GM19043 (cell line): ENCODE results near the gene PTBP2.

ENCODE experiments used
- ATAC-seq: cut with Tn5 transposase; IDR thresholded peaks from one replicate; pipeline ENCODE4 v1.9.1; 2021; ENCODE audit warnings: low read depth; ENCODE audit not compliant: unreplicated experiment

PTBP2 gene

DNA sequence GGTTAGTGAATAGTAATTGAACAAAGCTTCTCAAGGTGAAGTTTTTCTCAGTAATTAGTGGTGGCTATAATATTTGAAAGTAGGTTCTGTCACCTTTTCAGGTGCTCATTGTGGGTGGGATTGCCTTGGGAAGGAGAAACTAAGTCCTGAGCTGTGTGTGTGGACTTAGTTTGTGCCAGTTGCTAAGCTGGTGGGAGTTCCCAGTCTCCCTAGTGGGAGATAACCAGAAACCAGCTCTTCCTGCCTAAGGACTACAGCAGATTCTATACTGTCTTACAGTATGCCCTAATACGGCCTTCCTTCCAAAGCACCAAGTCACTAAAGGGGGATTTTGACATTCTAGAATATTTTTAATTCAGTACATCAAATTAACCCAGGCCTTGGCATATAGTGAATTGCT is 94.3 kb downstream of the PTBP2 start:
- no peak for ATAC-seq

DNA sequence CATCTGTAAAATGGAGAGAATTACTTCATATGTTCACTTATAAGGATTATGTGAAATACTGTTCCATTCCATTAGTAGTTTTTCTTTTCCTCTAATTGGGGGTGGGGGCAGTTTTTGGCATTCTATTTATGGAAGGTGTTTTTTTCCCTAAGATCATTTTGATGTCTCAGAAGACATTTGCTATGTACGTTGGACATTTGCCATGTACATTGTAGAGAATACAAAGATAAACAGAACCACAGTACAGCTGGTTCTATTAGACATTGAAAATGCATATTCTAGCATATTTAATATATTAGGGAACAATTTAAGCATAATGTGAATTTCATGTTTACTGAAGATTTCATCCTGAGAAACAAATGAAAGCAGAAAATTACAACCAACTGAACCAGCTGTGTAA is 98.5 kb downstream of the PTBP2 start:
- ATAC-seq, result no peak

DNA sequence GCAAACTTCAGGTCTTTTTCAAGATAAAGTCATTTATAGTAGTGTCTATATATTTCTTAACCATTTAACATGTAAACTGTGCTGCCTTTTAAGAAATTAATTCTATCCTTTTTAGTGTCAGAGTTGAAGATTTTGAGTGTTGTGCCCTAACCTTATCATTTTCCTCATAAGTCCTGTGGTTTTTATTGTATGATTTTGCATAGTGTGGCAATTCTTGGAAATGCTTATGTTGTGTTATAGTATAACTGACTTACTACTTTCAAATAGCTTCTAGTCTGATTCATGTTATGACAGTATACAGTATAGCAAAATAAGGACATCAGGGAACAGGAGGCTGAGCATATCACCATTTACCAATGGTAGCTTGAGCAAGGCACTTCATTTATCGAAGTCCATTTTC is 99.1 kb downstream of the PTBP2 start:
- ATAC-seq, result no peak

DNA sequence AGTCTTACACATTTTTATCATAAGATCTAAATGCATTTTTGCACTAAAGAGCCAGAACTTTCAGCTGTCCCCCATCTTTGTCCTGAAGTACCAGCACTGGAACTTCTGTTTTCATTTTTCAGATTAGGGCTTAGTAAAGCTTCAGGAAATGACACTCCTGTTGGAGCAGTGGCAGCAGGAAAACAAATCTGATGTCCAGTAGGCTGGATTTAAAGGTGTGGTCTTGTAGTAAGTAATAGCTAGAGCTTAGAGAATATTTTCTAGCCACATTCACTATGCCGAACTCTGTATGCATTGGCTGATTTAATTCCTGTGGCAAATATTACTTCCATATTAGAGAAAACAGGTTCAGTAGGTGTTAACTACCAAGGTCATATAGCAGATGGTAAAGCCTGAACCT is 103.6 kb downstream of the PTBP2 start:
- no peak for ATAC-seq

DNA sequence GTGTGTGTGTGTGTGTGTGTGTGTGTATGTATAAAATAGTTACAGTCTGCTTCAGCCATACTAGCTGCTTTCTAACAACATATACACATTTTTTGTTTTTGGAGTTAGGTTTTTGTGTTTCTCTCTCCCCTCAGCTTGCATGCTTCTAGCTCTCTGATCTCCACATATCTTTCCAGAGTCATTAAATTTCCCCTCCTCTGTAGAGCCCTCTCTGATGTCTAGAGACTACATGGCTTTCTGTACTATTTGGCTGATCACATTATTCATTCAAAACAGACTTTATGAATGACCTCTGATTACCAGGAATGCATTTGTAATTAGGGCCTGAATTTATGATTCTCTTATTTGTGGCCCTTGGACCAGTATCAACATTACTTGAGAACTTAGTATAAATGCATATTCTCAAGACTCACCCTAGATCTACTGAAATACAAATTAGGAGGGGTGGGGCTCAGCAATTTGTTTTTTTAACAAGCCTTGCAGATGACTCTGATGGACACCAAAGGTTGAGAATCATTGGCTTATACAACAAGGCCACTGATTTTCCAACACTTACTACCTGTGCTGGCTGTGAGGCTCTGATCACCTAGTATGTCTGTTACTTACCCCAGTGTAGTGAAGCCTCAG is 104.5 kb downstream of the PTBP2 start:
- ATAC-seq, result no peak

DNA sequence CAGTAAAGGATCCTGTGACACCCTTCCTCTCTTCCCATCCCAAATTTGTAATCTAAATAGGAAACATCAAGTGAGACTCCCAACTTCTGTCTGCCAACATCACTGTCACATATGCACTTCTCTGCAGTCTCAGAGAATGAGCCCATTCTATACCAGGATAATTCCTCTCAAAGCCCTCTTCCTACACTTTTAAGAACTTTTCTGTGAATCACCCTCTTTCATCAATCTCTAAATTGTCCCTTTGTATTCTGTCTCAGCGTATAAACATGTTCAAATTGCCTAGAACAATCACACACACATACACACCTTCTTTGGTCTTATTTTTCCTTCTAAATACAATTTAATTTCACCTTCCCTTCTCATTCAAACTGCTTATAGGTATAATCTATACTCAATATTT is 111.8 kb downstream of the PTBP2 start:
- no peak for ATAC-seq

DNA sequence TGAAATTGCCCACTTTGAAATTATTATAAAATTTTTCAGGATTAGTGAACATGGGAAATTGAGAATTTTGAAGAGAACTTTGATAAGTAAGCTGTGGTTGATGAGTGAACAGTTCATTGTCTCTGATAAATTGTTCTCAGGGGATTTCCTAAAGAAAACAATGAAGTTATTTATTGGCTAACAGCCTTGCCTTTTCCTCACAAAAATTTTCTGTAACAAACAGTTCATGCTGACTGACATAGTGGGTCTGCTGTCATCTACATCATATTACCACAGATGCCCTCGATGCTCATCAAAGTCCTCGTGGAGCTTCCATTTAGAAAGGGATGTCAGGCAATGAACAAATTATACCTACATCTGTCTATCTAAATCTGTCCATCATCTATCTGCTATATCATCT is 113.4 kb downstream of the PTBP2 start:
- no peak for ATAC-seq

DNA sequence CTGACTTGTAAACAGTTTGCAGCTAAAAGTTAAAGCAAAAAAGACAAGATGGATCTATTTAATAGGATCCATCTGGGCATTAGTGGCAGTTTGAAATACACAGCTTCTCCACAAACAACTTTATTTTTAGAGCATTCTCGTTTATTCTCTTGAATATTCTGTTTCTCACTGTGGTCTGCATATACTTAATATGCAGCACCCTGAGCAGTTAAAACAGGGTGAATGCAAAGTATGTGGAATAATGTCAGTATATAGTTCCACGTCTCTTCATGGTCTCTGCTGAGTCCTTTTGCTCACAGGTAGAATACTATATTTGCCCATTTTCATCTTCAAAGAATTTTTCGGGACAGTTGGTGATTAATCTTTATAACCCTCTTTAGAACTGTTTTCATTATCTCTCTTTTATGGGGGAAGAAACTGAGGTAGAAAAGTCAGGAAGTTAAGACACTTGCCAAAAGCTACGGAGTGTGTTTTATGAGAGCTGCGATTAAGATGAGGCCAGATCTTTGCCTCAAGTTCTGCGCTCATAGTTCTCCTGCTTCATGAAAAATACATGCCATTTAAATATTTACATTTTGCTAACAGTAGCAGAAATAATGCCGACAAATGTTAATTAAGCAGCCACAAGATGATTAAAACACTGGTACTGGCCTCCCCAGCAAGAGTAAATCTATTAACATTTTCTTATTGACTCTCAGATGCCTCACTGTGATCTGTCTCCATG is 115.6 kb downstream of the PTBP2 start:
- ATAC-seq, result no peak

DNA sequence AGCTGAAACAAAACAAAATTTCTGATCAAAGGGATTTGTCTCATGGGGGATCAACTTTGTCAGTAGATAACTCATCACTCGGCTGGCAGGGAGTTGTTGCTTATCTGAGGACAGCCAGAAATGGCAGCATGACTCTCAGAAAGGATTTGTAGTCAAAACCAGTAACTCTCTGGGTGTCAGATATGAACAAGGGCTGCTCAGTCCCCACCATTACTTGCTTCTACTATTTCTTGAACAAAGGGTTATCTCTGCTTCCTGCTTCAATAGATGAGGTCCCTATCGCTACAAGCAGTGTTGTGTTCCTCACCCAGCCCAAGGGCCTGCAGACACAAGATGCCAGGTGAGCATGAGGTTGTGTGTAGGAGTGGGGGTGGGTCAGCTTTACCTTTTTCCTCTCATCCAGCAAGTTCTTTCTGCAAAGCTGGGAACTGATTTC is 116.2 kb downstream of the PTBP2 start:
- ATAC-seq, result no peak

DNA sequence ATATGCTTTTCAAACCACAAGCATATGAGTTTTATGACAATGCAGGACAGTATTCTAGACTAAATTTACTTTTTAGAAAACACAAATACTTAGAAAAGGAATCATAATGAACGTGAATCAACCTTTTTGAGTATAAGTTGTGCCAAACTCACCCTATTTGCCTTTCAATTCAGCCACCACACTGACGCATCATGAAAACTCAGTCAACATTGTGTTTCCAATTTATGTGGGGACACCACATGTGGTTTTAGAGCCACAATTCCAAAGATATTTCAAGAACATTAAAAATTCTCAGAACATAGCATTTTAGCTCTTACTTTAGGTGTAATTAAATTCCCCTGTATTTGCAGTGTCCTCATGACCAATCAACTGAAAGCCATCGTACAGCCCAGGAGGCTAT is 118.8 kb downstream of the PTBP2 start:
- ATAC-seq, result no peak

DNA sequence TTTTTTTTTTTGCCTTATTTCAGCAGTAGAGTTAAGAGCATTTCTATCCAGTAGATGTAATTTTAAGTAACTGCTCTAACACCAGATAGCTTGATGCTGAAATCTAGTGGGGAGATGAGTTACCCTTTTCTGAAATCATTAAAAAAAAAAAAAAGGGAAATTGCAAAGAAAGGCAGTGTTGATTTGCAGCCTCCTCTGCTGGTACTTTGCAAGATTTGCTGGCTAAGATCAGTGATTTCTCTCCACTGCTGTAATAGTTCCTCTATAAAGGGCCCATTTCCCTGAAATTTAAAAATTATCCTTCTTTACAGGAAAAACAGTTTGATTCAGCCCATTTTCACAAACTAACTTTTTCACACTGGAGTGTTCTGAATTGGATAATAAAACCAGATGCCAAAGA is 120.6 kb downstream of the PTBP2 start:
- ATAC-seq, result no peak

DNA sequence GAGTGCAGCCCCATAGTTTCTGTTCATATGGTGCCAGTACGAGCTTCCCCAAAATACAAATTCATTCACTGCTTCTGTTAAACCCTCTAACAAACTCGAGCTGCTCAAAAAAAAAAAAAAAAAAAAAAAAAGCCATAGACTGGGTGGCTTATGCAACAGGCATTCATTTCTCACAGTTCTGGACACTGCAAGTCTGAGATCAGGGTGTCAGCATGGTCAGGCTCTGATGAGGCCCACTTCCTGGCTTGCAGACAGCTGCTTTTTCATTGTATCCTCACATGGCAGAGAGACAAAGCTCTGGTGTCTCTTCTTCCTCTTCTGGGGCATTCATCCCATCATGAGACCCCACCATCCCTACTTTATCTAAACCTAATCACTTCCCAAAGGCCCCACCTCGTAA is 121.6 kb downstream of the PTBP2 start:
- ATAC-seq, result no peak

DNA sequence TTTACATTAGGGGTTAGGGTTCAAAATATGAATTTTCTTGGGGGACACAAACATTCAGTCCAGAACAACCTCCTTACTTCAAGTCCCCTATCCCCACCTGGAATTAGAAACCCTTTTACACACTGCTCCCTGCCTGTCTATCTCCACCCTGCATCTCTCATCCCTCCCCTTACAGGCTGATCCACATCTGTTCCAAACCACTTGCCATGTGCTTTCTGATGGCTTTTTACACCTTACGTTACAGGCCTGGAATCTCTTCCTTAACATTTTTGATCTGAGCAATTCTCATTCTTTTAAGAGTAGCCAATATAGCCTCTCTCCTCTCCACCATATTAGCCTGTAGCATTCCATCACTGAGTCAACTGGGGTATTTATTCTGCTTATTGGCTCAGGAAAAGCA is 122.0 kb downstream of the PTBP2 start:
- no peak for ATAC-seq

DNA sequence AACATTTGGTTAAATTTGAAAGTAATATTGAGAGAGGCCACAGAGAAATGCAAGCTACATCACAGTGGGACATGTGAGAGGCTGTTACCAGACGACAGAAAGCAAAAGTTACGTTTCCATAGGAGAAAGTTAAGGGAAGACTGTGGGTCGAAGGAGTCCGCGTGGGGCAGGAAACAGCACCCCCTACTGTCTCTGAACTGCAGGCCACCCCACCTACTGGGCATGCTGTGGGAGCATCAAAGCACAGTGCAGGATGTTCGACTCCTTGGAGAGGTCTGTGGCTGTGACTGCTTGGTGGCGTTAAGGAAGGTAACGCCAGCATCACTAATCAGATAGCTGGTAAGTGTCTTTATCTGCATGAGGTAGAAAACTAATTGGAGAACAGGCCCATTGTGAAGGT is 123.9 kb downstream of the PTBP2 start:
- ATAC-seq, result peak; percentile 90

DNA sequence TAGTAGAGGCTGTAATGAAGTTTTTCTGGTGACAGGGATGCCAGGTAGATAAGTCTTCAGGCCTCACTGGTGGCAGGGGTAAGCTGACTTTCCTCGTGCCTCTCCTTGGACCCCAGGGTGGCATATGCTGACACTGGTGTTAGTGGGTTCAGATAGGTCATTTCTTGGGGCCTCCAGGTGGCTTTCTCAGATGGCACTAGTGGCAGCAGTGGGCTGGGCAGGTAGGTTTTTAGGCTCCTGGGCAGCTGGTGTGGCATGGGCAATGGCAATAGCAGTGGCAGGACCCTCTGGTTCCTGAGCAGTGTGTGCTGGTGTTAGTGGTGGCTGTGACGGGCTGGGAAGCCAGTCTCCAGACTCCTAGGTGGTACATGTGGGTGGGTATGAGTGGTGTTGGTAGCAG is 140.3 kb downstream of the PTBP2 start:
- no peak for ATAC-seq

DNA sequence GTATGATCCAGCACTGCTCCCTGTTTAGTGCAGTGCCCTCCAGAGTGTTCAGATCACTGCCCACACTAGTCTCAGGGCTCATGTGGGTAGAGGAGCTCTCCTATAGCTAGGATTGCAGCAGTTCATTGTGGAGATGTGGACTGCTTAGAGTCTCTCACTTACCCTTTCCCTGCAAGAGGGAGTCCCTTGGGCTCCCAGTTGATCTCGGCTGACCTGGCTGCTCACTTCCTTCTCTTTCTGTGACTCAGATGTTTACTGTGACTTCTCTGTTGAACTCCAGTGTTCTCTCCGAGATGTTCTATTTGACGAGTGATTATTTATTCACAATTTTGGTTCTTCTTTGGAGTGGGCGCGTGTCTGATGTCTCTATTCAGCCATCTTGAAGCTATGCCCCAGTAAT is 141.9 kb downstream of the PTBP2 start:
- ATAC-seq, result no peak
